PC-9 (cell line): ENCODE data around the gene MFSD6L.

ENCODE experiments used
- EZH2 ChIP-seq: fragments of 200-600 bp; sonication (generic); IDR thresholded peaks from 2 replicates; pipeline ENCODE4 v1.8.0; 2017; ENCODE audit warnings: antibody characterized with exemption, low read depth
- TF ChIP-seq, protein P1 (sequence below): fragments of 200-600 bp; sonication (generic); conservative IDR thresholded peaks from 2 replicates; pipeline ENCODE4 v1.6.1; 2017; ENCODE audit warnings: mixed run types, antibody characterized with exemption, mild to moderate bottlenecking, moderate library complexity

DNA sequence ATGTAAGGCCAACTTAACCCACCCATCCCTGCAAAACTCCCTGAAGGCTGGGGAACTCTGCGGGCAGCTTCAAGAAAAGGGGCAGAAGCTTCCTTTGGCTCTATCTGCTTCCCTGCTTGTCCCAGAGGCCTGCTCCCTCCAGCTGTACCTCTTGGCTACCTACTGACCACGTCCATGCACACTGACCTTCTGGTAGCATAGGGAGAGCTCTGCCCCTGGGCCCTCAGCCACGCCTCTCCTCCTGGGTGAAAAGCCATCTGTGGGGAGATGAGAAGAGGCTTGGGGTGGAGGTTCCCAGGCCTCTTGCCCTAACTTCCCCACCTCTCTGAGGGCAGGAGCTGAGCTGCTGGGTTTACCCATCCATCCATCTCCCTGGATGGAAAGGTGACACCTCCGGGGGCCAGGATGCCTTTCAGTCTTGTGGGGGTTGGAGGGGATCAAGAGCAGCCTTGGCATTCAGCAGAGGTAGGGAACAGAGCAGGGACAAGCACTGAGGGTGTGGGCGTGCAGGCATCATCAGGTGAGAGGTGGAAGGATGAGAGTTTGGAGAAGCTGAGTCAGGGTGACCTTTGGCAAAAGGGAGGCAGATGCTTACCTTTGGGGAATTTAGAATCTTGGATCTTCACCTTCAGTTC, 23.4 kb upstream of the MFSD6L start:
- TF ChIP-seq, protein P1, sequence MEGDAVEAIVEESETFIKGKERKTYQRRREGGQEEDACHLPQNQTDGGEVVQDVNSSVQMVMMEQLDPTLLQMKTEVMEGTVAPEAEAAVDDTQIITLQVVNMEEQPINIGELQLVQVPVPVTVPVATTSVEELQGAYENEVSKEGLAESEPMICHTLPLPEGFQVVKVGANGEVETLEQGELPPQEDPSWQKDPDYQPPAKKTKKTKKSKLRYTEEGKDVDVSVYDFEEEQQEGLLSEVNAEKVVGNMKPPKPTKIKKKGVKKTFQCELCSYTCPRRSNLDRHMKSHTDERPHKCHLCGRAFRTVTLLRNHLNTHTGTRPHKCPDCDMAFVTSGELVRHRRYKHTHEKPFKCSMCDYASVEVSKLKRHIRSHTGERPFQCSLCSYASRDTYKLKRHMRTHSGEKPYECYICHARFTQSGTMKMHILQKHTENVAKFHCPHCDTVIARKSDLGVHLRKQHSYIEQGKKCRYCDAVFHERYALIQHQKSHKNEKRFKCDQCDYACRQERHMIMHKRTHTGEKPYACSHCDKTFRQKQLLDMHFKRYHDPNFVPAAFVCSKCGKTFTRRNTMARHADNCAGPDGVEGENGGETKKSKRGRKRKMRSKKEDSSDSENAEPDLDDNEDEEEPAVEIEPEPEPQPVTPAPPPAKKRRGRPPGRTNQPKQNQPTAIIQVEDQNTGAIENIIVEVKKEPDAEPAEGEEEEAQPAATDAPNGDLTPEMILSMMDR, result no peak
- TF ChIP-seq EZH2, result no peak
